WI38 (cell line): Measurements from ENCODE around the gene FAM163A.

Source experiments
- H3K4me3 ChIP-seq: 2 replicates; pipeline ENCODE4 v1.5.1; 2011; ENCODE audit warnings: low read depth, mild to moderate bottlenecking, control low read depth, low read length
- CTCF ChIP-seq: IDR thresholded peaks from 2 replicates; pipeline ENCODE4 v1.5.1; 2012; ENCODE audit warnings: low read depth, mild to moderate bottlenecking, control low read depth, low read length

The FAM163A gene

DNA sequence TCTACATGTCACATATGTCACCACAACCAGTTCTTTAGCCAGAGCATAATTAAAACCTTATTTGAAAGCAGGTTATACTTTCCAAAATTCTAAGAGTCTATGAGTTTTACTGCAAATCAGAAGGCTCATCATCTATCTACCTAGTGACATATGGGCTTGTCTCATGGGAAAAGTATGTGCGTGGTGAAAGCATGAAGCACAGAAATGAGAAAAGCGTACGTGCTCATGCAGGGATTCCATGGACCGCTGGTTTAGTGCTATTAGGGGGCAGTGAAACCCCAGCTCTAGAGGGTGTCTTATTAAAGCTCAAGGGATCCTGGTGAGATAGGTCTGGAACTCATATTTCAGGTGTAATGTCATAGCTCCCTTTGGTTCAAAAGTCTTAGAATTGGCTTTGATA, 50.2 kb downstream of the FAM163A start:
- no peak for TF ChIP-seq CTCF
- H3K4me3 ChIP-seq, result no peak overlapping the region

DNA sequence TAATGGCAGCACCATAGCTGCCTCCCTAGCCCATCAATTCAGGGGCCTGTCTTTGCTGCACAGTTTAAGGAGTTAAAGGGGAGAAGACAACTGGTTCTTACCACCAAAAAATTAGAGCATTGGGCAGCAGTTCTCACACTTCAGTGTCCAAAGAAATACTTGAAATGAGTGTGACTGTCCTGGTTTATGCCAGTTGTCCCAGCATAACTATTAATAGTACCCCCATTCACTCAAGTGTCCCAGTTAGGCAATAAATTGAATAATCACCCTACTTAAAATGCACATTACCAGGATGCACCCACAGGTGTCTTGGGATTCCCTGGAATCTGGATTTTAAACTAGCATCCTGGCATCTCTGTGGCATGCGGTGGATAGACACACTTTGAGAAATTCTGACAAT, 51.1 kb downstream of the FAM163A start:
- no peak overlapping the region for H3K4me3 ChIP-seq
- TF ChIP-seq CTCF, result no peak

GRCh38 chr1:179794669-179795068, 51.6 kb downstream of the FAM163A start:
- H3K4me3 ChIP-seq, result no peak overlapping the region
- TF ChIP-seq CTCF, result no peak

- no peak for TF ChIP-seq CTCF
- H3K4me3 ChIP-seq, result no peak overlapping the region
These were observed 55.2 kb downstream of the FAM163A start for GRCh38 chr1:179798213-179798863.

GRCh38 chr1:179798864-179799516, 55.9 kb downstream of the FAM163A start:
- H3K4me3 ChIP-seq, result no peak overlapping the region
- no peak for TF ChIP-seq CTCF

GRCh38 chr1:179800481-179800880, 57.4 kb downstream of the FAM163A start:
- H3K4me3 ChIP-seq, result no peak overlapping the region
- TF ChIP-seq CTCF, result no peak

DNA sequence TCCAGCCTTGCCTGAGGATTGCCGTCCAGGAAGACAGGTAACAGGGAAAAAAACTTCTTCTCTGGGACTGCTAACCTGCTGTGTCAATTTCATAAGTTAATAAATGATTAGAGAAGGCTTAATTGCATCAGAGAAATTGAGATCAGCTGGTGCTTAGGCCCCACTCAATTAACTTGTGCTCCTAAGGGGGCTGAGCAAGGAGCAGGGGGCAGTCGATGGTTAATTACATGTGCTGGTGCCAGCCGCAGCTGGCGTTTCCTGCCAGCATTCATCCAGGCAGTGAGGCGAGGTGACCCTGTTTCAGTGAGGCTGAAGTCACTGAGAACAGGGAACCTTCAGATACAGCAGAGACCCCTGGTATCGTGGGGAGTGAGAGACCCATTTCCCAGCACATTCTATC, 60.0 kb downstream of the FAM163A start:
- no peak for TF ChIP-seq CTCF

More for the DNA sequence above, 60.0 kb downstream of the FAM163A start:
- H3K4me3 ChIP-seq, result no peak overlapping the region
